GM06990 (cell line): ENCODE data around the gene YJEFN3.

Experiments
- DNase-seq: peaks from one replicate; pipeline ENCODE4 v3.0.0-alpha.2; 2011; ENCODE audit not compliant: insufficient read length; ENCODE audit errors: extremely low read depth
- H3K27me3 ChIP-seq: replicated peaks from 2 replicates; pipeline ENCODE4 v1.6.0; 2011; ENCODE audit warnings: low read length; ENCODE audit not compliant: control insufficient read depth, insufficient read depth
- H3K36me3 ChIP-seq: 2 replicates; pipeline ENCODE4 v1.5.1; 2011; ENCODE audit warnings: low read length; ENCODE audit not compliant: control insufficient read depth, insufficient read depth
- H3K4me3 ChIP-seq: replicated peaks from 2 replicates; pipeline ENCODE4 v1.5.1; 2011; ENCODE audit warnings: low read depth, mild to moderate bottlenecking, control low read depth, low read length
- TF ChIP-seq, protein P1 (sequence below): IDR thresholded peaks from 2 replicates; pipeline ENCODE4 v1.5.1; 2011; ENCODE audit warnings: low read length, control low read depth, mild to moderate bottlenecking, inconsistent platforms; ENCODE audit not compliant: insufficient read depth, poor library complexity, severe bottlenecking

YJEFN3 gene

DNA sequence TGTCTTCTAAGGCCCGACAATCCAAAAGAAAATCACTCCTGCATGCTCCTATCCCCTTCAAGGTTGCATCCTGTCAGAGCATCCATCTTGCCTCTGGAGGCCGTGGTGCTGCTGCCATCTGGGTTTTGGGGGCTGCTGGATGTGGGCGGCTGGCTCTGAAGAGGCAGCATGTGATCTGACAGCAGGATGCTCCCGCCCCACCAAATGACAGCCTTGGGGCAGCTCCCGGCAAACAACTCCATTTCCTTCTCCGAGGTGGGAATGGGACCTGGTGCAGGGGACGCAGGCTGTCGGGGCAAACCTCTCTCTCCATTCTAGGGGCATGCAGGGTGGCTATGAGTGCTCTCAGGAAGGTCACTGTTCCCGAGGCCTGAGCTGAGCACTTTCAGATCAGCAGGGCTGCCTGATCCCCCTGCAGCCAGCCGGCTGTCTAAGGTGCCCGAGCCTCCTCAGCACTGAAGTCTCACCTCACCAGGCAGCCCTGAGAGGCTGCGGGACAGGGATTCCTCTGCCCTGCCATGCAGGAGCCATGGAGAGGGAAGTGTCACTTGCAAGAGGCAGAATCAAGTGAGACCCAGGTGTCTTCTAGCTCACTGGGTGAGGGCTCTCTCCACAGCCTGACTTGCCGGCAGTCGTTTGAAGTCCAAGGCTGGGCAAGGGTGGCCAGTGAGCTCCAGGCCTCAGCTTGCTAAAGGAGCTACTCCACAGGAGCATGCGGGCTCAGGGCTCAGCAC is 42.2 kb upstream of the YJEFN3 start:
- no peak for DNase-seq
- TF ChIP-seq, protein P1, sequence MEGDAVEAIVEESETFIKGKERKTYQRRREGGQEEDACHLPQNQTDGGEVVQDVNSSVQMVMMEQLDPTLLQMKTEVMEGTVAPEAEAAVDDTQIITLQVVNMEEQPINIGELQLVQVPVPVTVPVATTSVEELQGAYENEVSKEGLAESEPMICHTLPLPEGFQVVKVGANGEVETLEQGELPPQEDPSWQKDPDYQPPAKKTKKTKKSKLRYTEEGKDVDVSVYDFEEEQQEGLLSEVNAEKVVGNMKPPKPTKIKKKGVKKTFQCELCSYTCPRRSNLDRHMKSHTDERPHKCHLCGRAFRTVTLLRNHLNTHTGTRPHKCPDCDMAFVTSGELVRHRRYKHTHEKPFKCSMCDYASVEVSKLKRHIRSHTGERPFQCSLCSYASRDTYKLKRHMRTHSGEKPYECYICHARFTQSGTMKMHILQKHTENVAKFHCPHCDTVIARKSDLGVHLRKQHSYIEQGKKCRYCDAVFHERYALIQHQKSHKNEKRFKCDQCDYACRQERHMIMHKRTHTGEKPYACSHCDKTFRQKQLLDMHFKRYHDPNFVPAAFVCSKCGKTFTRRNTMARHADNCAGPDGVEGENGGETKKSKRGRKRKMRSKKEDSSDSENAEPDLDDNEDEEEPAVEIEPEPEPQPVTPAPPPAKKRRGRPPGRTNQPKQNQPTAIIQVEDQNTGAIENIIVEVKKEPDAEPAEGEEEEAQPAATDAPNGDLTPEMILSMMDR = no peak
- no peak overlapping the region for H3K4me3 ChIP-seq
- H3K36me3 ChIP-seq = peaks cover 18% of the 10 kb centered on the region
- no peaks in the 10 kb centered on the region for H3K27me3 ChIP-seq

DNA sequence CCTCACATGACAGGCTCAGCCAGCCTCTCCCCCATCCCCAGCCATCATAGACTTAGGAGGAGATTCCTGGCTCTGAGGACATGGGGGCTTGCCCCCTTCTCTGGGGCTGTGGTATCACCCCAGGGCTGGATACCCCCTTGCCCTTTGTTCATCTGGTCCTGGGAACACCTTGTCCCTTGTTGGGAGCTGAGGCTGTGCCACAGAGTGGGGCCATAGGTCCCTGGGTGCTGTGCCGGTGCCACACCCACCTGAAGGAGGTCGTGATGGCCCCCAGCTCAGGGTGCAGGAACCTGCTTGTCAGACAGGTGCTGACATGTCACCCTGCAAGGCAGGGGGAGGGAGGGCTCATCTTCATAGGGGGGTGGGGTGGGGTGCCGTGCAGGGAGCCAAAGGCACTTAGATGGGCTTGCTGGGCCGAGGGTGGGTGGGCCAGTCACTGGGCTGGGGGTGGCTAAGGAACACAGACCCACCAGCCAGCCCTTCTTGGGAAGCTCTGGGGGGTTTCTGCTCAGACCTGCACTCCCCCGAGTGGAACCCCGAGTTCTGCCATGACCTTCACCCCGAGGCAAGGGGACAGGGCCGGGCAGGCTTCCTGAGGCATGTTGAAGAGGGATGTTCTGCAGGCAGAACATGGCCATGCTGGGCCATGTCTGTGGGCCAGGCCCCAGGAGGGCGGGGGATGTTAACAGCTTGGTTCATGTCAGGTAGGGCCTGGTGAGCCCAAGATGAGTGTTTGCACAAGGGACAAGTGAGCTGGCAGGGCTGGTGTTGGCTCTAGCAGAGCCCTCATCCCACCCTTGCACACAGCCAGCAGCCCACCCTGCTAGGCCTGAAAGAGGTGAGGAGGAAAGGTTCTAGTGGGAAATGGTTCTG is 41.4 kb upstream of the YJEFN3 start:
- DNase-seq = no peak
- Histone ChIP-seq H3K27me3 (no peaks in the 10 kb centered on the region), H3K36me3 (peaks cover 21% of the 10 kb centered on the region), H3K4me3 (no peak overlapping the region)
- TF ChIP-seq, protein P1 = no peak

DNA sequence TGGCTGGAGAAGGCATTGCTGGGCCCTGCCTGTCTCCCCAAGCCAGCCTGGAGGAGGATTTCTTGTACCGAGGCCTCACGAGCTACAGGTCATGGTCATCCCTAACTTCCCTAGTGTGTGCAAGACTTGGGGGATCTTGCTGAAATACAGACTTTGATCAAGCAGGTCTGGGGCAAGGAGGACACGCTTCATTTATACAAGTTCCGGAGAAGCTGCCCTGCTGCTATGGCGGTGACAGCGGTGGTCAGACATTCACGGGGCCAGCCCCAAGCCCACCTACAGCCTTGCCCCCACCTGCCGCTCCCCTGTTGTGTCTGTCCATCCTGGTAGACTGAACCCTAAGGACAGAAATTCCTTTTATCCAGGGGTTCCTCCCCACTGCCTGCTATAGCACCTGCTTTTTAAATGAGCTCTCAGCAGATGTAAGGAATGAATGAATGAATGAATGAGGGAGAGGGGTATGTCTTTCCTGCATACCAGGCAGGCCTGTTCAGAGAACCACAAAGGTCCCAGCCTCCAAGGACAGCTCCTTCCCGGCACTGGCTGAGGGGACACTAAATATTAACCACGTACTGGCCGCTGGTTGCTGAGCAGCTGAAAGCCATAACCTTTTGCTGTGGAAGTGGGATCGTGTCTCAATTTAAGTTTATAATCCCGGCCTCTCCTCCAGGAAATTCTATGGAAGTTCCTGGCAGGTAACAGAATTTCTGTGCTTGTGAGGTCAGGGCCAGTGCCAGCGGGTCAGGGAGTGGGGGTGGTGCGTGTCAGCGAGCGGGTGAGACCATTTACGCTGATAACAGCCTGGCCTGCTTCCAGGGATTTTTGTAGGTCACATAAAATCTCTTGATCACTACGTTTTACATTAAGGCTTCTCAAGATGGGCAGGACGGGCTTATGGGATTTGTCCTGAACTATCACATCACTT is 40.5 kb upstream of the YJEFN3 start:
- TF ChIP-seq, protein P1 = no peak
- DNase-seq = no peak
- peaks cover 24% of the 10 kb centered on the region for H3K36me3 ChIP-seq
- H3K27me3 ChIP-seq = no peaks in the 10 kb centered on the region
- no peak overlapping the region for H3K4me3 ChIP-seq

DNA sequence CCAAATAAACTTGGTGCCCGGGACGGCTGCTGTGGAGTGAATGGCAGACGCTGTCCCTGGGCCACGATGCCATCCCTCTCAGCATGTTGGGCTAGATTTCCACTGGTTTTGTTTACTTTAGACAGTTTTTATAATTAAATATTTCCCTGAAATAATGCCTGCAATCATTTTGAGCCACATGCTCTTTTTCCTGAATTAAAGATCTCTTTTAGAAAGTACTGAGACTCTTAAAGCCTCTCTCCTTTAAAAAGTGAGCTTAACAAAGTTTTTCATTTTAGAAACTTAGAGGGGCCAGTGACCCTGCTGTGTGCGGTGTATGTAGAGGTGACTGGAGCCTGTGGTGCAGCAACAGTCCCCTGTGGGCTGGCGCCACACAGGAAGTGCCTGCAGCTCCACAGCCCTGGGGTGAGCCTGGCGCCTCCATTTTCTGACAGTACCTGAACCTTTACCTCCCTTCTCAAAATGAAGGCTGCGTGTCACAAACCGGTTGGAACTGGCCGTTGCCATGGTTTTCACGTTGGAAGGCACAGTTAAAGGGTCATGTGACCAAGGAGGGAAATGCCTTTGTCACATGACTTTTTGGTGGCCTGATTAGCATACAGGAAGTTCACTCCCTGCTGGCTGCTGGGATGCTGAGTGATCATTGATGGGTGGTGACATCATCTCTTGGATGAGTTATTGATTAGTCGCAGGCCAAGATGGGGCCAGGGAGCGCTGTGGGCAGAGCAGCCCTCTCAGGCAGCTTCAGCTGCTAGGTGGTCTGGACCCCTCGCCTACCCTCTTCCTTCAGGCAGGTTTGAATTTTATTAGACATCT is 39.6 kb upstream of the YJEFN3 start:
- Histone ChIP-seq H3K27me3 (no peaks in the 10 kb centered on the region), H3K4me3 (no peak overlapping the region), H3K36me3 (peaks cover 24% of the 10 kb centered on the region)
- TF ChIP-seq, protein P1 = no peak
- peak; percentile 75 for DNase-seq

DNA sequence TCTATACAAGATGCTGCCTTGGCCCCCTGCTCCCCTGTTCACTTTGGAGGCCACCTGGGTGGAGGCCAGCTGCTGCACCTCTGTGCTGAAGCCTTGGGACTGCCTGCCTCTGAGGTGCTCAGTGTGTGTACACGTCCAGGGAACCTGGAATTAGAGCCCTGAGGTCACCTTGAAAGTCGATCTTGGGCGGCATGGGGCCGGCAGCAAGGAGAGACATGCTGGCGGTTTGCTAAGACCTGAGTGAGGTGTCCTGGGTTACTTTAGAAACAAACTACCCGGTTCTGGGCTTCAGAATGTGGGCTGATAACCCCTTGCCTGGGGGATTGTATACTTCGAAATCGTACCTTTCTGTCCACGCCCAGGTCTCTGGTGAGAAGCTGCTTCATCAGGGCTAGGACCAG is 38.9 kb upstream of the YJEFN3 start:
- Histone ChIP-seq H3K4me3 (no peak overlapping the region), H3K36me3 (peaks cover 25% of the 10 kb centered on the region), H3K27me3 (no peaks in the 10 kb centered on the region)
- no peak for DNase-seq
- TF ChIP-seq, protein P1 = no peak
